Loucy (cell line): Measurements from ENCODE around the gene MYOM1.

Experiments
- CTCF ChIP-seq: fragments of 200-600 bp; sonication (generic); conservative IDR thresholded peaks from 2 replicates; pipeline ENCODE4 v1.5.1; 2014; ENCODE audit warnings: mild to moderate bottlenecking, antibody characterized with exemption, low read length
- EZH2phosphoT487 ChIP-seq: fragments of 200-600 bp; IDR thresholded peaks from 2 replicates; pipeline ENCODE4 v1.6.1; 2018; ENCODE audit warnings: antibody characterized with exemption, mild to moderate bottlenecking, moderate library complexity, borderline replicate concordance

- TF ChIP-seq CTCF, result no peak
- TF ChIP-seq EZH2phosphoT487, result no peak
These were observed 32.2 kb upstream of the MYOM1 start for GRCh38 chr18:3251963-3252277.
